Endometrium (tissue), 2 donors: ENCODE results near the gene DENND1C.

Experiments used
- FAIRE-seq: peaks from 2 replicates; lab custom pipeline; 2012; peaks lifted over from hg19 to GRCh38; lab: Jason Lieb, UNC
- donor health status: control.
- donor health status: control.

Gene DENND1C

GRCh38 chr19:6481541-6482342 is at the start of gene DENND1C:
DENND1C (minus strand) TSS chr19:6481787; CDS start chr19:6481695, 92 bp downstream.
- FAIRE-seq, result no peak

- no peak for FAIRE-seq
Measured at GRCh38 chr19:6530386-6531162, 49.0 kb upstream of the DENND1C start, which contains the start of gene TNFSF9. TNFSF9 (plus strand) TSS chr19:6531026; CDS start chr19:6531037, 11 bp downstream.

- no peak for FAIRE-seq
Measured at GRCh38 chr19:6529937-6530385, 48.4 kb upstream of the DENND1C start.

GRCh38 chr19:6529351-6529750 is 47.8 kb upstream of the DENND1C start:
- no peak for FAIRE-seq

- FAIRE-seq, result no peak
Measured at GRCh38 chr19:6528544-6529121, 47.0 kb upstream of the DENND1C start.

GRCh38 chr19:6527893-6528543 is 46.4 kb upstream of the DENND1C start:
- no peak for FAIRE-seq

- FAIRE-seq, result peak; percentile 4
Measured at GRCh38 chr19:6524311-6524710, 42.7 kb upstream of the DENND1C start.

- no peak for FAIRE-seq
Measured at GRCh38 chr19:6522712-6523111, 41.1 kb upstream of the DENND1C start.

GRCh38 chr19:6521718-6522646 is 40.4 kb upstream of the DENND1C start:
- FAIRE-seq, result no peak

GRCh38 chr19:6519289-6519688 is 37.7 kb upstream of the DENND1C start:
- no peak for FAIRE-seq

GRCh38 chr19:6518145-6518911 is 36.7 kb upstream of the DENND1C start:
- no peak for FAIRE-seq

- FAIRE-seq, result no peak
Measured at GRCh38 chr19:6516659-6517291, 35.2 kb upstream of the DENND1C start.

GRCh38 chr19:6516018-6516658 is 34.6 kb upstream of the DENND1C start:
- peak; percentile 70 for FAIRE-seq

GRCh38 chr19:6514926-6515544 is 33.4 kb upstream of the DENND1C start:
- no peak for FAIRE-seq

GRCh38 chr19:6514089-6514488 is 32.5 kb upstream of the DENND1C start:
- FAIRE-seq, result no peak

- FAIRE-seq, result no peak
Measured at GRCh38 chr19:6510618-6511017, 29.0 kb upstream of the DENND1C start.

- FAIRE-seq, result no peak
Measured at GRCh38 chr19:6509118-6509971, 27.8 kb upstream of the DENND1C start.
